Activated naive CD4-positive, alpha-beta T cell treated with anti-CD3 and anti-CD28 coated beads, Interleukin-2, amount 50 U/mL, for 24 hours (primary cell): ENCODE data around the gene YBEY.
"Not testable (repeated sequence)": the region's sequence is repeated elsewhere in the genome, so short reads cannot be mapped to it uniquely, and the experiment has no call there.

Experiments
- H3K27ac Mint-ChIP-seq: one replicate; pipeline ENCODE4 v1.8.0; 2021; ENCODE audit warnings: mild to moderate bottlenecking, mixed read lengths
- H3K27me3 Mint-ChIP-seq: one replicate; pipeline ENCODE4 v1.8.0; 2021; ENCODE audit warnings: mixed read lengths
- H3K36me3 Mint-ChIP-seq: one replicate; pipeline ENCODE4 v1.8.0; 2021; ENCODE audit warnings: mixed read lengths
- H3K4me1 Mint-ChIP-seq: one replicate; pipeline ENCODE4 v1.8.0; 2021; ENCODE audit warnings: mixed read lengths
- H3K4me3 Mint-ChIP-seq: one replicate; pipeline ENCODE4 v1.8.0; 2021; ENCODE audit warnings: mild to moderate bottlenecking, mixed read lengths
- H3K9me3 Mint-ChIP-seq: one replicate; pipeline ENCODE4 v1.8.0; 2021; ENCODE audit warnings: mixed read lengths

Gene YBEY

DNA sequence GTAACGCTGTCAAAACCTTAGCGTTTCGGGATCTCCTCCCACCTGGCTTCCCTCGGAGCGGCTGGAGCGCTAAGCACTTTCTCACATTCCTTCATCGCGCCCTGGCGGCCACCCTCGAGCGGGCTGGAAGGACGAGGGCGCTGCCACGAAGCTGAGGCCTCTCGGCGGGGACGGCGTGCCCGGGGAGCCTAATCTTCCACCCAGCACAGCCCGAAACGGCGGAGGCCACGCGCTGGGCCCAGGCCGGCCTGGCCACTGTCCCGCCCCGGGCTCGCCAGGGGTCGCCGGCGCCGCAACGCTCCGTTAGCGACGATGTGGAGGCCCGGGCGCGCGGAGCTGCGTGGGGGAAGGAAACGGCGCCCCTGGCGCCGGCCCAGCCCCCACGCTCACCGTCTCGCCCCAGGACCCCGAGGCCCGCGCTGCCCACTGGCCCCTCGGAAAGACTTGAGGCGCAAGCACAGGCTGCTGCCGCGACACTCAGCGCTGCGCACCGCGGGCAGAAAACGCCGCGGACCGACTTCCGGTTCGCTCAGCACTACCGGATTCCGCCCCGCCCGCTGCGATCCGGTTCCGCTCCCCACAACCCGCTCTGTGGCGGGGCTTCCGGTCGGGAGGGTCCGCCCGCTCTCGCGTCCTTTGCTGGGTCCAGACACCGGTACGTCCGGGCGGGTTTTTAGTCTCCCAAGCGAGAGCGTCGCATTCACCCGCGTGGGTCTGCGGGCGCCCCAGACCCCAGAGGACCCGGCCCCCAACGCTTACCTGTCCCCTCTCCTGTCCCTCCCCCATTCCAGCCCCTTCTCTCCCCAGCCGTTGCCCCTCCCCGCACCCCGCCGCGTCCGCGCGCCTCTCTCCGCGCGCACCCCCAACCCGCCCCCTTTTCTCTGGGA is at the start of gene YBEY:
TSS of gene YBEY (plus strand) at position 582 of the 887 bp plus-strand sequence. CDS start 572 bp downstream, outside the sequence.
- peaks cover 11% of the 10 kb centered on the region for H3K36me3 Mint-ChIP-seq
- H3K9me3 Mint-ChIP-seq, result no peaks in the 10 kb centered on the region
- peaks cover 55% of the 10 kb centered on the region for H3K4me1 Mint-ChIP-seq
- no peaks in the 10 kb centered on the region for H3K27me3 Mint-ChIP-seq
- peak within 1 kb of the TSS; percentile 99 for H3K4me3 Mint-ChIP-seq
- H3K27ac Mint-ChIP-seq, result peak within 1 kb of the TSS; percentile 99

- H3K9me3 Mint-ChIP-seq, result no peaks in the 10 kb centered on the region
- H3K36me3 Mint-ChIP-seq, result peaks cover 25% of the 10 kb centered on the region
- no peaks in the 10 kb centered on the region for H3K27me3 Mint-ChIP-seq
- H3K27ac Mint-ChIP-seq, result no peak overlapping the region
- H3K4me1 Mint-ChIP-seq, result peaks cover 13% of the 10 kb centered on the region
- no peak overlapping the region for H3K4me3 Mint-ChIP-seq
Measured at GRCh38 chr21:46237474-46237873, 48.7 kb upstream of the YBEY start.

GRCh38 chr21:46239817-46240325 is 46.3 kb upstream of the YBEY start:
- H3K36me3 Mint-ChIP-seq, result peaks cover 15% of the 10 kb centered on the region
- no peaks in the 10 kb centered on the region for H3K27me3 Mint-ChIP-seq
- H3K9me3 Mint-ChIP-seq, result no peaks in the 10 kb centered on the region
- no peaks in the 10 kb centered on the region for H3K4me1 Mint-ChIP-seq
- no peak overlapping the region for H3K27ac Mint-ChIP-seq
- H3K4me3 Mint-ChIP-seq, result no peak overlapping the region

DNA sequence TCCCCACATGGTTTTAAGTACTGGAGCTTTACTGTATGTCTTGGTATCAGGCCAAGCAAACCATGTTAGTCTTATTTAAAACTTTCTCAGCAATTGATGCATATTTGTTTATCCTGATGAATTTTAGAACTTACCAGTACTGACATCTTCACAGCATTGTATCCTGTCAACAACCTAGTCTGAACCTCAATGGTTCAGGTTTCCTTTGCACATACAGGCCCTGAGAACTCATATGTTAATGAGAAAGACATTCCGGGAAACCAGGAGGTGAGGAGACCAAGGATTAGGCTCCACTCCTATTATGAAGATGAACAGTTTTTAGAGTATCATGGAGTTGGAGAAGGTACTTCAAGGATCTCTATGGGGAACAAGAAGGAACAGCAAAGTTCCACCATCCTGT is 44.6 kb upstream of the YBEY start:
- peaks cover 20% of the 10 kb centered on the region for H3K36me3 Mint-ChIP-seq
- not testable (repeated sequence) for H3K27ac Mint-ChIP-seq, H3K27me3 Mint-ChIP-seq, H3K4me3 Mint-ChIP-seq, H3K9me3 Mint-ChIP-seq, H3K4me1 Mint-ChIP-seq

DNA sequence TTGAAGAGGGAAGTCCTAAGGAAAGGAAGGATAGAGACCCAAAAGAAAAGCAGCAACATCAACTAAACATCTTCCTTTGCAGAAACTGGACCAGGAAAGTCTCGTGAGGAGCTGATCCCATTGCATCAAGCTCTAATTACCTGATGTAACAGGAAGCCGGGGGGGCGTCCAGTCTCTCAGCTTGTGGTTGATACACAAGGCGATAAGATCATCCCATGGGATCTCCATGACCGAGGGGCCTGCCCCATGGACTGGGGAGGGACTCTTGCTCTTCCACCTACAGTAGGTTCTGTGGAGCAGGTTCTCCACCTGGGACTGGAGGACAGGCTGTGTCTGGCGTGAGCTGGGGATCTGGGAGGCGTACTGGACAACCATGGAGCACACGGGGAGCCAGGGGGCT is 42.8 kb upstream of the YBEY start:
- no peaks in the 10 kb centered on the region for H3K27me3 Mint-ChIP-seq
- no peaks in the 10 kb centered on the region for H3K9me3 Mint-ChIP-seq
- H3K27ac Mint-ChIP-seq, result peak overlapping the region; percentile 4
- no peaks in the 10 kb centered on the region for H3K4me1 Mint-ChIP-seq
- H3K4me3 Mint-ChIP-seq, result no peak overlapping the region
- peaks cover 25% of the 10 kb centered on the region for H3K36me3 Mint-ChIP-seq

DNA sequence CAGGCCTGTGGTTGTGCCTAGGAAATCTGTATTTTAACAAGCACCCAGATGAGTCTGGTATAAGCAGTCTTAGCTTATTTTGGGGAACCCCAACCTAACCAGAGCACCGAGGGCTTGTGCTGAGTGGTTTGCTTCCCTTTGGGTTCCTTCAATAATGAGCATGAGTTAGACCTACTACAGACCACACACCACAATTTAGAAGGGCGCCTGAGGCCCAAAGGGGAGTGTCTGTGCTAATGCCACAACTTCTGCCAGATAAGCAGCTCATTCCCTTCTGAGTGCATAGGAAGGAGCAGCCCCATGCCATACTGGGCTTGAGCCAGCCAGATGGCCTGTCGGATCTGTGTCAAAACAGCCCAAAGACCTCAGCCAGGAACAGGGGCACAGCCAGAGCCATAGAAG is 42.2 kb upstream of the YBEY start:
- no peaks in the 10 kb centered on the region for H3K4me1 Mint-ChIP-seq
- no peaks in the 10 kb centered on the region for H3K9me3 Mint-ChIP-seq
- no peaks in the 10 kb centered on the region for H3K27me3 Mint-ChIP-seq
- H3K36me3 Mint-ChIP-seq, result peaks cover 24% of the 10 kb centered on the region
- H3K4me3 Mint-ChIP-seq, result no peak overlapping the region
- no peak overlapping the region for H3K27ac Mint-ChIP-seq

DNA sequence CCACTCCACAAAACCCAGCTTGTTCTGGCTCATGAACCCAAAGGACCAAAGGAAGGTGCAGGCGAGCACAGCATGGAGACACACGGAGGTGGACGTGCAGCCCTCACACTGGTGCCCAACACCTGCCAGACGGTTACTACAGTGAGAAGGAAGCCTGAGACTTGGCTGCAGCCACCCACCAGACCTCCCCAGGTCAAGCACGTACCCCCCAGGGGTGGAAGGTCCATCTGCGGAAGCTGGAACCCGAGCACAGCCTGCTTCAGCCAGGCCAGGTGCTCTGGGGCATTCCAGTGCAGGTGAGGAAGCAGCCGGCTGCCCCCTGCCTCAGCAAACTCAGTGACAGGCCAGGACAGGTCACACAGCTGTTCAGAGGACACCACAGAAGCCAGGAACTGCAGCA is 41.5 kb upstream of the YBEY start:
- H3K27me3 Mint-ChIP-seq, result no peaks in the 10 kb centered on the region
- H3K4me1 Mint-ChIP-seq, result peaks cover 3% of the 10 kb centered on the region
- no peaks in the 10 kb centered on the region for H3K9me3 Mint-ChIP-seq
- H3K4me3 Mint-ChIP-seq, result no peak overlapping the region
- H3K27ac Mint-ChIP-seq, result no peak overlapping the region
- H3K36me3 Mint-ChIP-seq, result peaks cover 20% of the 10 kb centered on the region

GRCh38 chr21:46245213-46245915 is 40.8 kb upstream of the YBEY start:
- Mint-ChIP-seq H3K4me3 (no peak overlapping the region), H3K9me3 (no peaks in the 10 kb centered on the region), H3K4me1 (peaks cover 11% of the 10 kb centered on the region), H3K27ac (no peak overlapping the region), H3K27me3 (no peaks in the 10 kb centered on the region), H3K36me3 (peaks cover 22% of the 10 kb centered on the region)

- H3K27me3 Mint-ChIP-seq, result no peaks in the 10 kb centered on the region
- peaks cover 22% of the 10 kb centered on the region for H3K36me3 Mint-ChIP-seq
- no peak overlapping the region for H3K27ac Mint-ChIP-seq
- no peak overlapping the region for H3K4me3 Mint-ChIP-seq
- no peaks in the 10 kb centered on the region for H3K9me3 Mint-ChIP-seq
- H3K4me1 Mint-ChIP-seq, result peaks cover 20% of the 10 kb centered on the region
Measured at GRCh38 chr21:46246345-46246744, 39.8 kb upstream of the YBEY start.

DNA sequence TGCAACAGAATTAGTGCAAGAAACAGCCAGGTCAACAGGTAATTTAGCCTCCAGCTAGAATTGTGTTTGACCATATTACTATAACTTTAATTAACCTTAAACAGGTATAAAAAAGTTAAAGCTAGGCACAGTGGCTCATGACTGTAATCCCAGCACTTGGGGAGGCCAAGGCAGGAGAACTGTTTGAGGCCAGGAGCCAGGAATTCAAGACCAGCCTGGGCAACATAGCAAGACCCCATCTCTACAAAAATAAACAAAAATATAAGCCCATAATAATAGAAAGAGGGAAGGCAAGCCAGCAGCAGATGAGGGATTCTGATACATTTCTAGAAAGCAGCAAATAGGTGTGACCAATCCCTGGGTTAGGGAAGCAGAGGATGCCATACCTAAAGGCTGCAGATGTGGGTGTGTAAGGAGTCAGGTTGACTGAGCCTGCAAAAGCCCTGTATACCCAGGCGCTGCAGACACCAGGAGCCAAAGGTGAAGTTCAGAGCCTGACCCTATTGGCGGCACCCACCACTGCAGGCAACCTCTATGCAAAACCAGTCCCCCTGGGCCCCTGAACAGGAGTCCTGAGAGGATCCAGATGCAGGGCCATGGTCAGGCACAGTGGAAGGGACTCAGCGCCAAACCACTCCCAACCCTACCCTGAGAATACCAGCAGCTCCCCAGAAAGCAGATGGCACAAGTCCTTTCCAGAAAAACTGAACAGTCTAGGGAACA is 38.3 kb upstream of the YBEY start:
- no peaks in the 10 kb centered on the region for H3K9me3 Mint-ChIP-seq
- peak overlapping the region; percentile 65 for H3K27ac Mint-ChIP-seq
- H3K4me1 Mint-ChIP-seq, result peaks cover 22% of the 10 kb centered on the region
- H3K4me3 Mint-ChIP-seq, result no peak overlapping the region
- H3K27me3 Mint-ChIP-seq, result no peaks in the 10 kb centered on the region
- peaks cover 22% of the 10 kb centered on the region for H3K36me3 Mint-ChIP-seq

DNA sequence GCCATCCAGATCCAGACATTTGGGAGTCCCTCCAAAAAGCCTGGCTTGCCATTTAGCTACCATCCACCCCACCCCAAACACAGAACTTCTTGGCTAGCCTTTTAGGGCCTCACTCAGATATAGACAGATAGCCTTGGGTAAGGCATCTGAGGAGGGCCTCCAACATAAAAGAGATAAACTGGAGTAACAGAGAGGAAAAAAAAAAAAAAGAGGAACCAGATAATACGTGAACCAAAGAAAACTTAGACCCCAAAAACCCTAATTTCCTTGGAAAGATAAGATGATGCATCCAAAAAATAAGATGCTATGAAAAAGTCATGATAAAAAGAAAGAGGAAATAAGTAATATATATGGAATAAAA is 37.7 kb upstream of the YBEY start:
- Mint-ChIP-seq H3K9me3 (no peaks in the 10 kb centered on the region), H3K4me3 (no peak overlapping the region), H3K4me1 (peaks cover 26% of the 10 kb centered on the region), H3K36me3 (peaks cover 21% of the 10 kb centered on the region), H3K27me3 (no peaks in the 10 kb centered on the region), H3K27ac (no peak overlapping the region)

DNA sequence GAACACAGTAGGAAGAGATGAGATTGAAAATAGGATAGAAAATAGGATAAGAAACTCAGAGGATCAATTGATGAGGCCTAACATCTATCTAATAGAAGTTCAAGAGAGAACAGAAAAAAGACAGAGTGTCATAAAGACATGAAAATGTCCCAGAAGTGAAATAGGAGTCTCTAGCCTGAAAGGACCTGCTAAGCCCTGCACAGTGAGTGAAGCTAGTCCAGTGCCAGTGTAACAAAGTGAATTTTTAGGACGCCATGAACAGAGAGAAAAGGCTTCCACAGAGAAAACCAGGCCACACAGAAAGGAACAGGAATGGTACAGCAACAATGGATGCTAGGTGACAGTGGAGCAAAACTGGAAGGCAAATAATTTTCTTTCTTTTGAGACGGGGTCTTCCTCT is 37.3 kb upstream of the YBEY start:
- Mint-ChIP-seq H3K4me1 (peaks cover 31% of the 10 kb centered on the region), H3K27me3 (no peaks in the 10 kb centered on the region), H3K9me3 (no peaks in the 10 kb centered on the region), H3K4me3 (no peak overlapping the region), H3K27ac (no peak overlapping the region), H3K36me3 (peaks cover 25% of the 10 kb centered on the region)

GRCh38 chr21:46250146-46250725 is 35.9 kb upstream of the YBEY start:
- no peaks in the 10 kb centered on the region for H3K9me3 Mint-ChIP-seq
- H3K36me3 Mint-ChIP-seq, result peaks cover 39% of the 10 kb centered on the region
- H3K4me3 Mint-ChIP-seq, result no peak overlapping the region
- peak overlapping the region; percentile 19 for H3K27ac Mint-ChIP-seq
- H3K4me1 Mint-ChIP-seq, result peaks cover 43% of the 10 kb centered on the region
- no peaks in the 10 kb centered on the region for H3K27me3 Mint-ChIP-seq

GRCh38 chr21:46252840-46253239 is 33.3 kb upstream of the YBEY start:
- Mint-ChIP-seq H3K27ac (no peak overlapping the region), H3K9me3 (no peaks in the 10 kb centered on the region), H3K4me1 (peaks cover 43% of the 10 kb centered on the region), H3K4me3 (no peak overlapping the region), H3K27me3 (no peaks in the 10 kb centered on the region), H3K36me3 (peaks cover 30% of the 10 kb centered on the region)

DNA sequence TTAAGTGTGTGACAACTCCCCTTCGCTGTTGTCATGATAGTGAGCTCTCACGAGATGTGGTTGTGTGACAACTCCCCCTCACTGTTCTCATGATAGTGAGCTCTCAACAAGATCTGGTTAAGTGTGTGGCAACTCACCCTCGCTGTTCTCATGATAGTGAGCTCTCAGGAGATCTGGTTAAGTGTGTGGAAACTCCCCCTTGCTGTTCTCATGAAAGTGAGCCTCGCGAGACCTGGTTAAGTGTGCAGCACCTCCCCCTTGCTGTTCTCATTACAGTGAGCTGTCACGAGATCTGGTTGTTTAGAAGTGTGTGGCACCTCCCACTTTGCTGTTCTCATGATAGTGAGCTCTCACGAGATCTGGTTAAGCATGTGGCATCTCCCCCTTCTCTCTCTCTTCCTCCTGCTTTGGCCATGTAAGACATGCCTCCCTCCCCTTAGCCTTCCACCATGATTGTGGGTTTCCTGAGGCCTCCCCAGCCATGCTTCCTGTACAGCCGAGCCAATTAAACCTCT is 32.5 kb upstream of the YBEY start:
- peak overlapping the region; percentile 43 for H3K4me3 Mint-ChIP-seq
- peaks cover 29% of the 10 kb centered on the region for H3K36me3 Mint-ChIP-seq
- peaks cover 43% of the 10 kb centered on the region for H3K4me1 Mint-ChIP-seq
- no peaks in the 10 kb centered on the region for H3K27me3 Mint-ChIP-seq
- H3K27ac Mint-ChIP-seq, result peak overlapping the region; percentile 95
- no peaks in the 10 kb centered on the region for H3K9me3 Mint-ChIP-seq
